Neural cell (in vitro differentiated cells): Measurements from ENCODE around the gene ACOT13.
"Not testable (repeated sequence)": the region's sequence is repeated elsewhere in the genome, so short reads cannot be mapped to it uniquely, and the experiment has no call there.

Experiments used
- CTCF ChIP-seq: fragments of 450-650 bp; IDR thresholded peaks from 2 replicates; pipeline ENCODE4 v1.5.1; 2014; ENCODE audit warnings: antibody characterized with exemption, mild to moderate bottlenecking, moderate library complexity; ENCODE audit not compliant: poor library complexity, severe bottlenecking
- MXI1 ChIP-seq: fragments of 450-650 bp; conservative IDR thresholded peaks from 2 replicates; pipeline ENCODE4 v1.6.1; 2014; ENCODE audit warnings: antibody characterized with exemption, mild to moderate bottlenecking; ENCODE audit not compliant: poor library complexity, severe bottlenecking
- POLR2AphosphoS5 ChIP-seq: IDR thresholded peaks from 2 replicates; pipeline ENCODE4 v1.6.1; 2012
- RAD21 ChIP-seq: fragments of 450-650 bp; conservative IDR thresholded peaks from 2 replicates; pipeline ENCODE4 v1.6.1; 2014; ENCODE audit warnings: antibody characterized with exemption, mild to moderate bottlenecking, moderate library complexity

- not testable (repeated sequence) for TF ChIP-seq POLR2AphosphoS5, CTCF, RAD21, MXI1
Measured at GRCh38 chr6:24678792-24679352, 12.0 kb downstream of the ACOT13 start.
